Forelimb muscle (tissue), 1 donor: ENCODE data around the gene TCF4. TPM values are rescaled to one million over a fixed set of nuclear protein-coding genes. Genes with fewer than 3 reads are reported as not detected.
A peak's percentile ranks its signal among the peaks of the same experiment; 100 is the strongest.

Experiments used
- DNase-seq: peaks from one replicate; pipeline ENCODE4 v3.0.0-alpha.2; 2013; ENCODE audit warnings: low read depth
- polyA plus RNA-seq: library from polyadenylated mRNA; unstranded; fragments of 120-200 nt; gene quantifications from one replicate; pipeline ENCODE4 v1.2.1, GENCODE V29; 2013; ENCODE audit not compliant: insufficient read length

TCF4 gene
- polyA plus RNA-seq, 1 donor = 100 TPM

DNA sequence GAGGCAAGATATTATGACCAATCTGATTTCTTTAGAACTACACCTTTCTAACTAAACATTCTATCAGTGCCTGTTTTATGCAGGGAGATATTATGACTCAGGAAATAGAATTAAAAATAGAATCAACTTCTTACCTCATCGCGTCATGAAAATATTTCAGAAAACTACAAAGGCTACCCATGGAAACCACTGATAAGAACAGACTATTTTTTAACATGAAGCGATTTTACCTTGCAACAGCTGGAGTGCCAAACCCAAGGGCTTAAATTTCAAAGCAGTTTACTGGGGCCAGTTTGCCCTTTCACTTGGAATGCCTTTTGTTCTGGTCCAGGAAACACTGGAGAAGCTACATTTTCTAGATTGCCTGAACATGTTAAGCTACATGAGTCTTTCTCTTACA is 323.9 kb downstream of the TCF4 start:
- DNase-seq = no peak

DNA sequence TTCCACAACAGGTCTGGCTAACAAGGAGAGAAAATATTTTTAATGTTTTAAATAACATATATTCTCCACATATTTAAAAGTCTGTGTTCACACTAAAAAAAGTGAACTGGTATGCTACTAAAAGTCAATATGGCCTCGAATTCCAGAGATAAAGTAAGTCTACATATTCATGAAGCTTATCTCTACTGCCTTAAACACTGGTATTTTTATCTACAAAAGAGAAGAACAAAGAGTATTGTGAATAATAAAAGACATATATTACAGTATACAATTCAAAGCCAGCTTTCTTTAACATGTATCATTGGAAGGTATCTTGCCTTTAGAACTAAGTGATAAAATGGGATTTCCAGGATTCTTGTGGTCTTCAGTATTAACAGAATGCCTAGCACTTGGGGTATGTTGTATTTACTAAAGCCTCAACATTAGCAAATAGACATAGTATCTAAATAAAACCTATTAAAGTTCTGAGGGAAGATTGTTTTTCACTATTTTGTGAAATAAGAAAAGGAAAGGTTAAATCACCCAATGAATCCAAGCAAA is 325.9 kb downstream of the TCF4 start:
- no peak for DNase-seq

DNA sequence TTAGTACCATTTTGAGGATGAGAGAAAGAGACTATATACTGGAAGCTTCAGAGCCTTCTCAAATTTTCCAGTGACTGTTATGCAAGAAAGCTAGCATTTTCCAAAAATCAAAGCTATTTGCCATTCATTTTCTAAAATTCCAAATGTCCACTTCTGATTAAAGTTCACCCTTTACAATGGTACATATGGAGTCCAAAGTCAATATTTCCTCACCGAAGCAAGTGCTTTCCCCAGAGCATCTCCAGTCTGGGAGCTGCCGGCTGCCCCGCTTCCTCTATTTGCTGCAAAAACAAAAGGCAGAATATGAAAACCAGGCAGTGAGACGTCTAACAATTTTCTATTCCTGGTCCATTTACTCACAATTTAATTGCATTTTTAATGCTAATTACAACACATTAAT is 326.7 kb downstream of the TCF4 start:
- no peak for DNase-seq

DNA sequence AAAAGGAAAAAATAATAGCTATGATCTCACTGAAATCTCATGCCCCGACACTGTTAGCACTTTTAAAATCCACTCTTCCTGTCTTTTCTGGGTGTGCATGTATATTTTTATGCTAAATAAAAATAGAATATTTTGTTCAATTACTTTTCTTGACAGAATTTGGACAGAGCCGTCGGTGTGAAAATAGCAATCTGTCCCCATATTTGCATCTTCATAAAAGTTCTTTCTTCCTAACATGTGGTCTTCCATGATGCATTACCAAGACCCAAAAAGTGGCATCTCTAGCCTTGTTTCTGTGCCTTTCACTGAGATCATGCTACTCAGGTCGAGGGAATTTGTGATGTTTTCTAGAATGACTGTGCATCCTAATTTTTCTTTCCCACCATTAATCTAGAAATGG is 329.9 kb downstream of the TCF4 start:
- DNase-seq = no peak

DNA sequence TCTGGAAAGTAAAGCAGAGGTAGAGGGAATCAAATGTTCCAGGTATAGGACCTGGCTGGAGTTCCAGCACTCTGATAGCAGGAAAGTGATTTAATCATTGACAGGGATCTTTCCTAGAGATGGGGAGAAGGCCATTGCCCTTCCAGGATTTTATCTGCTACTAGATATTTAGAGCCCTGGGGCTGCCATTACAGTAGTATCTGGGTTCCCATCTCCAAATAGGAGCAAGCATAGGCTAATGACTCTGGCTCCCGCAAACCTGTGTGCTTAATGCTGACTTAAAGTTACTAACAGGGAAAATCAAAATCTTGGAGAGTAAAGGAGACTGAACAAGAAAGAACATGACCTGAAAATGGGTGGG is 331.1 kb downstream of the TCF4 start:
- no peak for DNase-seq

DNA sequence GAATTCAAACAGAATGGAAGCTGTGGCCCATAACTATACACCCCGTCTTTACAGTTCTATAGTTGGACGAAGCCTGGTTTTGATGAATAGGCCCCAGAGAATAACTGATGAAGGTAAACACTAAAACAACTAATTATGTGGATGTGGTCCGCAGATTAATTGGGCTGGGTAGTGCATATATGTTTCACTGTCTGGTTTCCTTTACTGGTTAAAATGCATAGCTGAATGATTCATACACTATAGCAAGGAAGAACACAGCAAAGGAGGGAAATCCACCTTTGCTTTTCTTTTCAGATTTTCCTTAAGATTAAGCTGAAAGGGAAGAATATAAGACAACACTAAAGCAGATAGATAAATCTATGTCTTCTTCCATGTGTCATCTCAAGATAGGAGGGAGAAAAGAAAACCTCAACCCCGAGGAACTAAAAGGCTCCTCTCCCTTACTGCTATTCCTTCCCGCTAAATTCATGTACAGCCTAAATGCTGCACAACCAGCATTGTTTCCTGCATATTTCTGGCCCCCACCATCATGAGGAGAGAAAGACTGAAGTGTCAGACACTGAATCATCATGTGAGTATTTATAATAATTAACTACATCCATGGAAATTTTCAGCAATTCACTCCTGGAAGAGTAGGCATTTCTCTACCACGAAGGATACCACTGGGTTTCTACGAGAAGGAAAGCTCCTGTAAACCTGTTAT is 331.6 kb downstream of the TCF4 start:
- no peak for DNase-seq

DNA sequence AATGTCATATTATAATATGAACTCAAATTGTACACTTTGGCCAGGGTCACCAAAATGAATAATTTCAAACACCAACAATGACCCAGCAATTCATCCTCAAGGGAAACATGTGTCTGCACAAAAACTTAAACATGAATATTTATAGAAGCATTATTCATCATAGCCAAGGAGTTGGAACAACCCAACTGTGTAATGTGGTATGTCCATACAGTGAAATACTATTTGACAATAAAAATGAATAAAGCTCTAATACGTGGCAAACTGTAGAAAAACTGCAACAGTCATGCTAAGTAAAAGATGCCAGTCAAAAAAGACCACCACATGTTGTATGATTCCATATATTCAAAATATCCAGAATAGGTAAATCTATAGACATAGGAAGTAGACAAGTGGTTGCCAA is 334.2 kb downstream of the TCF4 start:
- DNase-seq = no peak

DNA sequence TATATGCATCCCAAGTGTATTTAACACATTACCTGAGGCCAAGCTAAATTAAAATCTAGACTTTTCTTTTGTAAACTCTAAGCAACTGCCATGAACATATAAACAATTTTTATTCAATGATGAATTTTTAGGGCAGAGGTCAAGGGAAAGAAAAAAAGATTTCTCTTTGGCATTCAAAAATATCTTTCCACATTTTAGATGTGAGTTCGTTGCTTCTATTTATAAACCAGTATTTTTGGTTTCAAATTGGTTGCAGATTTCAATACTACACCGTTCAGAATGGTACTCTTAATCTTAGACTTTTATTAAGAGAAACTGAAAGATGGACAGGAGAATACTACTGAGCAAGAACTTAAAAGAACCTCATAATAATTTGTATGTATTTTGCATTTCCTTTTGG is 335.1 kb downstream of the TCF4 start:
- no peak for DNase-seq

DNA sequence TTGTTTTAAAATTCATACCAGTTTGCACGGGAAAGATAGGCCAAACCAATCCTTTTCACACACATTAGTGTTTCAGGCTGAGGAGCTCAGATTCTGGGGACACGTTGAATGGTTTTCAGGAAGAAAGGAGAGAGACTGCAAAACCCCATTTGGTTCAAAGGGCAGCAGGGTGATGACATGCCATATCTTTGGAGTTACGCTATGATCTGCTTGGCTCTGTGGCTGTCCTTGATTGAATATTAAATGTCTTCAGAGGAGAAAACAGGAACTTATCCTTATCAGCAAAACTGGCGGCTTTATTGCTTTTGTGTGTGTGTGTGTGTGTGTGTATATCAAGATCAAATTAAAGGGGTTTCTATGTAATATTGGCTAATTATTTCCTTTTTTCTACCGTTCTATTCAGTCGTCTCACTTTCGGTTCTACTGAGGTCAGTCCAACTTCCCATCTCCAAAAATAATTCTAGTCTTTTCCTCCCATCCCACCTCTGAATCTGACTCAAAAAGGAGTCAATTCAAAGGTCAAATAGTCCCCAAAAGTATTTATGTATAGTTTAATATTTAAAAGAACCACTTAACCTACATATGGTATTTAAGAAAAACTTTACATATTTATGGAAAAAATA is 335.8 kb downstream of the TCF4 start:
- DNase-seq = no peak

DNA sequence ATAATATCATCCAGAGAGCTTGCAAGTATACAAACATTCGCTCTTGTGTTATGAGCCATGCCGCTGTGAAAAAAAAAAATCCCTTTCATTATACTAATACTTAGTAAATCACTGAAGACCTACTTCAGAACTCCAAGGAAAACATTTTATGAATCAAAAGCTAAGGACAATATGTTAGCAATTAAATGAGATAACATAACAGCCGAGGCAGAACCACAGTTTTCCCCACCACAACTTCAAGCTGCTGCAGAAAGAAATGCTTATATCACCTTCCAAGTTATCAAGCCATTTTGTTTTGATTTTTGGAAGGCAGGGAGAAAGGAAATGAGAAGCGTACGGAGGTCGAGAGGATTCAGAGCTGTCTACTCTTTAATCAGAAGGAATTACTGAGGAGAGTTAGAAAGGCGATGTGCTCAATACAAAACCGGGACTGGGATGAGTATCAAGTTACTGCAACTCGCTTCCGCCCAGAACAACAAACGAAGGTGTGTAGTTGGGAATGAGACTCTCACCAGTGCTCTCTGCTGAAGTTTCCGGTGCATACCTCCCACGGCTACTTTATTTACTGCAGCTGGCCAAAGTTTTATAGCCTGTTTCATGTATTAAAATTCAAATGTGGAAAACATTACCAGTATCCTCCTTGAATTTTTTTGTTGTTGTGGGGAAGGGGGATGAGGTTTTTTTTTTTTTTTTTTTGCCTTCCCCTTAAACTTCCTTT is 336.6 kb downstream of the TCF4 start:
- no peak for DNase-seq

DNA sequence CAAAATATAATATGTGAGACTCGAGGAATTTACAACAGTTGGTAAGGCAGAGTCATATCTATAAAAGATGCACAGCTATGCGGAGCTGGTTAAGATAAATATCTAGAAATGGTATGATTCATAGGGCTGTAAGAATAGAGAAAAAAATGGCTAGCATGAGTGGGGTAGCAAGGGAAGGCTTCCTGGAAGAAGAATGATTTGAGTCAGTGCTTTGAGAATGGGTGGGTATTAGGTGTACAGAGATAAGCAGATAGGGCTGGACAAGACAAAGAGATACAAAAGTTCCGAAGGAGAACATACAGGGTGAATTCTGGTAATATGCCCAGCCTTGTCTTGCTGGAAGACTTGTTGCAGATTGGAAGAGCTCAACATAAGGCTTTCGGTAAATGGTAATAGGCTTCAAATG is 337.2 kb downstream of the TCF4 start:
- no peak for DNase-seq

DNA sequence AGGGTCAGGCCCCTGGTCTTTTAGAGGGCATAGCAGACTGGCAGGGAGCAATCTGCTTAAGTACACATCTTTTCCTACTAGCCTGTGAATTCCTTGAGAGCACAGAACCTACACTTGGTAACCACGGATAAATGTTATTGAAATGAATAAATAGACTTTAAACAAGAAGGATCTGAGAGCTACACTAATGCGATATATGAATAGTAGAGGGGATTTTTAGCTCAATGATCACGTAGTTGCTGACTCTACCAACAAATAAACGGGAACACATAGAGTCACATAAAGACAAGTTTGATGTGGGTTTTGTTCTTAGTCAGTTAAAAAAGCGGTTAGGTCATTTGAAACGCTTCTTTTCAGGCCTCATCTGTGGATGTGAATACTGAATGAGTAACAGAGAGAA is 338.4 kb downstream of the TCF4 start:
- no peak for DNase-seq

DNA sequence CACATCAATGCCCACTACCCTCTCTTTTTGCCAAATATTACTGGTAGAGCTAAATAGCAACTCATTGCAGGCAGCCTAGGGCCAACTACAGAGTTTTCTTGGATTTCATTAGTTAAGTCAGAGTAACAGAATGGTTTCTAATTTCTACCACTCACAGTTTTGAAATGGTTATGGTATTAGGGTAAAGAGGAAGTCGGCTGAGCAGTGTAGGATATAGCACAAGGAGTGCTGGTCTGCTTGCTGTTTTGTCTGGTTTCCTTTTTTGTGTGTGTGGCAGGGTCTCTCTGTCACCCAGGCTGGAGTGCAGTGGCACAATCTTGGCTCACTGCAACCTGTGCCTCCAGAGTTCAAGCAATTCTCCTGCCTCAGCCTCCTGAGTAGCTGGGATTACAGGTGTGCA is 339.5 kb downstream of the TCF4 start:
- no peak for DNase-seq

DNA sequence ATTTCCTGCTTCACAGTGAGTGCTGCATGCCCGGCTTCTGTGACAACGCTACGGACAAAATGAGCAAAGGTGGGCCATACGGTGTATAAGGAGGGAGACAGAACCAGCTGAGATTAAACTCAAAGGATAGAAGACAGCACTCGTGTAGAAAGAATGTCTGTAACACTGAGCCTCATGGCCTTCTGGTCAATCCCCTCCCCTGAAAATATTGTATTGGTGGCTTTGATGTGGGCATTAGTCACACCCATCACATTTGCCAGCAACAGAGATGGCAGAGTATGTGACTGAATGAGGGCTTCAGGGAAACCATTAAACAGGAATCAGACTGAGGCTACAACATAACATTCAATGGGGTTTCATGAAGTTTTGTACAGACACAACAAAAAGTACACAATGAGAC is 341.0 kb downstream of the TCF4 start:
- no peak for DNase-seq

DNA sequence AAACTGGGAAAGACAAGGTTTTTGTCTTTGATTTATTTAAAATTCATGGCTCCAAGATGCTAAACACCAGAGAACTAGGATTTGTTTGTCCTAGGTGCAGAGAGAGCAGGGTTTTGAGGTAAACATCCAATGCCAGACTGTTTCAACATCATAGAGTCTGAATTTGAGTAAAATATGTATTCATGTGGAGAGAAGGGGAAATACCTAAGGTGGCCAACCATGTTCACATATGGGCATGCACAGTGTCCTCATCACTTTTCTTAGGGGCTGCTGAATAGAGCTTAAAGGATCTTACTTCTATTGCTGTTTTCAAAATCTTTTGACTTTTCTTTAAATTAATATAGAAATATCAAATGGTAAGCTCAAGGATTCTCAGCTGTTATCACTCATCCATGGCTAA is 341.7 kb downstream of the TCF4 start:
- DNase-seq = no peak

DNA sequence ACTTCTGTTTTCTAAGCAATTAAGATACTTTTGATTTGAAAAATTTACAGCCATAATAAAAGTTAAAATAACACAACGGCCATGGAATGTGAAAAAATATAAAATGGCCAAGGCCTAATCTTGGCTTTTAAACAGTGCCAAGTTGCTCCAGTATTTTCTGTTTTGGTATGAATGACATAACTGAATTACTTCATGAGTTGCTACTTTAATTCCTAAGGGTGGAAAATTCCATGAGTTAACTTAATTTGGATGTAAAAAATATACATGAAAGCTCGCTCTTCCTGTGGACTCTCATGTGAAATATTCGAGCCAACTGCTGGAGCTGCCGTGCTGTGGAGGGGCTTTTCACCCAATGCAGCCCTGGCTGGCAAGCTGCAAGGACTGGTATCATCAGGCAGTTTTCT is 342.8 kb downstream of the TCF4 start:
- no peak for DNase-seq

DNA sequence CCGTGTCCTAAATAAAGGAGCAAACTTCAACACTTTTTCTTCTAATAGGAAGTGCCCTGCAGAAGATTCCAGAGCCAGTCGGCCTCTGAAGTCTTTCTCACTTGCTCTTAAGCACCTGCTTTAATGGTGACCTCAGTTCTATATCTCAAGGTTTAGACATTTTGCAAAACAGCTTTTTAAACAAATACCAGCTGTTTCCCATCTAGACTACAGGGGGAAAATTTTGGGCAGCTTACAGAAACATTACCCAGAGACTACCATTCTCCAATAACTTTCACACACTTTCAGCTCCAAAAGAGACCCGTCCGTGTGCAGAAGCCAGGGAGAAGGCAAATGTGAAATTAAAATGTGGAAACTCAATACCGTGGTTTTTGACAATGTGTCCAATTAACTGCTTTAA is 343.4 kb downstream of the TCF4 start:
- no peak for DNase-seq

DNA sequence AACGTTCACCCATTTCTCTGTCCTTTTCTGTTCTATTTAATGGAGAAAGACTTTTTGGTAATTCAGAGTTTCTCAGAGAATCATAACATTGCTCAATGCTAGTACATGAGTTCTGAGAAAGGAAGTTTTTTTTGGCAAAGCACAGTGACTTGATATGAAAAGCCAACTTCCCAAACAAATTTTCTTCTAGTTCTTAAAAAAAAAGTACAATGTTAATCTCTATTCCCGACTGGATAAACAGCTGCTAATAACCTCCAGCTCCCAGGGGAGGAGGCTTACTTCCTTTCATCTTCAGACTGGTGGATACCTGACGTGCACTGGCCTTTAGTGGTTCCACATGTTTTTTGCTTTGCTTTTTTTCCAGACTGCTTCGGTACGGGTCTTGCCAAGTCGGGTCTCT is 344.1 kb downstream of the TCF4 start:
- peak; percentile 73 for DNase-seq

DNA sequence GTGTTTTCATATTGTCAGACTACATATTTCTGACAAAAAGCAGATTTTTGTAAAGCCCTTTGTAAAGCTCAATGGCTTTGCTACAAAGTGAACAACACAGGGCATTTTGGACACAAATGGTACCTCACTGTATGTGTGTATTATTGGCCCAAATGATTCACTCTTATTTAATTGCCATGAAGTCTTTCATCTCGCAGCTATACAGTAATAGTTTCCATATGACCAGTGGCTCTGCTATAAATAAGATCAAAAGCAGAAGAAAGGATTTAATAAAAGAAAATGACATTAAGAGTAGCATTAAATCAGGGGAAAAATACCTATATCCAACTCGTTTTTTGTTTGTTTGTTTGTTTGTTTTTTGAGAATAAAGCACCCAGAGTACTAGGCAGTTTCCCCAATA is 344.7 kb downstream of the TCF4 start:
- no peak for DNase-seq

DNA sequence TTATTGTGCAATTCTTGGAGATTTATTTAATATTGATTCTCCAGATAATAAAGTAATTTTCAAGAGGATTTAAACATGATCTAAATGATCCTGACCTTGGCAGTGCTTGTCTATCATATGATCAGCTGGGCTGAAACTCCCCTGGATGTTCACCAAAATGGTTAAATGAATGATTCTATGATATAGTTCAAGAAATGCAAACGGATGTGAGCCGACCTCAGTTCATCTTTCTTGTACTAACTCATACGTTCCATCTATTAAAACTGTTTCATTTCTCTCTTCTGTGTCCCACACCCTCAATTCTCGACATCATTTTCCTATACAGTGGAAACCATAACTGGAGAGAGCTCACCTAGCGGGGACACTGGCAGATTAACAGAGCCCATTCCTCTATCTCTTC is 347.0 kb downstream of the TCF4 start:
- no peak for DNase-seq

DNA sequence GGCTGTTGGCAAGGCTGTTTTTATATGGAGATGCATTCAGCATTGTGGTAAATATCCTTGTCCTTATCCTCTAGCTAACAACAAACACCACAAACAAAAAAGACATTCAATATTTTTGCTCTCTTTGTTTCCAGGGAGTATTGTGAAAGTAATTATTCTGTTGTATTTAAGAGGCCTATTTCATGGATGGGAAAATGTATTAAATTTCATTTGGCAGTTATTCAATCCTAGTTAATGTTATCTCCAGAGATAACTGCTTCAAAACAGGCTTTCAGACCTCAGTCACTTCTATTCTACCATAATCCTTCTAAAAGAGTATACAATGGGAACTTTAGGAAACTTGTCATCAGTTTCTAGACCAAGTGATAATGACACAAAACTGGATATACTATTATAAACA is 348.3 kb downstream of the TCF4 start:
- no peak for DNase-seq

DNA sequence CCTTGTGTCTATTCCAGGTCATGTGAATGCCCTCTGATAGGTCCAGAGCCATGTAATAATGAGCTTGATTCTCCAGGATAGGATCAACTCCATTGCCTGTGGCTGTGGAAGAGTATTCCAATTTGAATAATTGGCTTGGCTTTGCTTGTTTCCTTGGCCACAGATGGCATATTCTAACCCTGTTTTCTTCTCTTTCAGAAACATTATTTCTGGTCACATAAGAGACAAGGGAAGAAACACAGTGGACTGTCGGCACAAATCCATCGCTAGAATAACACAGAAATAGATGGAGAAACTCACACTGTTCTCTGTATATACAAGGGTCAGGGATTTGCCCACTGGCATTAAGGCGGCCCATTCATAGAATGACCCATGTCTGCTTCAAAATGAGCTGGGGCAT is 350.3 kb downstream of the TCF4 start:
- no peak for DNase-seq
